ENCODE data around the gene CENPA. TPM values are rescaled to one million over a fixed set of nuclear protein-coding genes. Genes with fewer than 3 reads are reported as not detected.

CENPA gene
- total RNA-seq, 1 experiment from 2014 or later = 45.8 TPM

DNA sequence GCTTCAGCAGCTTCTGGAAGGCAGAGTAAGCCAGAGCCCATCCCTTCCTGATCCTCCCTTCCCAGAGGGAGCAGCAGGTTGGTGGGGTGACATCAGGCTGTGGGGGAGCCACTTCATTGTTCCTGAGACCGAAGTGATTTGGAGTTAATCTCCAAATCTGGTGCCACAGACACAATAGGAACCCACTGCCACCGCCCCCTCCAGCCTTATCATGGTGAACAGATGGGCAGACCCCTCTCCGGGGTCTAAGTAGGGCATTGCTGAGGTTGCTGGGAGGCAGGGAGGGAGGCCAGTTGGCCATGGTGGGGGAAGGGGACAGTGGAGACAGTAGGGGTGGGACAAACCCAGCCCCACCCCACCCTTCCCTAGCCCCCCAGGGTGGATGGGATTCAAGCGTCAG is 47.4 kb upstream of the CENPA start (continued):
- TF ChIP-seq, protein P1, sequence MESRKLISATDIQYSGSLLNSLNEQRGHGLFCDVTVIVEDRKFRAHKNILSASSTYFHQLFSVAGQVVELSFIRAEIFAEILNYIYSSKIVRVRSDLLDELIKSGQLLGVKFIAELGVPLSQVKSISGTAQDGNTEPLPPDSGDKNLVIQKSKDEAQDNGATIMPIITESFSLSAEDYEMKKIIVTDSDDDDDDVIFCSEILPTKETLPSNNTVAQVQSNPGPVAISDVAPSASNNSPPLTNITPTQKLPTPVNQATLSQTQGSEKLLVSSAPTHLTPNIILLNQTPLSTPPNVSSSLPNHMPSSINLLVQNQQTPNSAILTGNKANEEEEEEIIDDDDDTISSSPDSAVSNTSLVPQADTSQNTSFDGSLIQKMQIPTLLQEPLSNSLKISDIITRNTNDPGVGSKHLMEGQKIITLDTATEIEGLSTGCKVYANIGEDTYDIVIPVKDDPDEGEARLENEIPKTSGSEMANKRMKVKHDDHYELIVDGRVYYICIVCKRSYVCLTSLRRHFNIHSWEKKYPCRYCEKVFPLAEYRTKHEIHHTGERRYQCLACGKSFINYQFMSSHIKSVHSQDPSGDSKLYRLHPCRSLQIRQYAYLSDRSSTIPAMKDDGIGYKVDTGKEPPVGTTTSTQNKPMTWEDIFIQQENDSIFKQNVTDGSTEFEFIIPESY (IDR thresholded peaks at IDR 0.05; ENCODE audit: extremely low read depth, insufficient replicate concordance, low read length) = no peak

DNA sequence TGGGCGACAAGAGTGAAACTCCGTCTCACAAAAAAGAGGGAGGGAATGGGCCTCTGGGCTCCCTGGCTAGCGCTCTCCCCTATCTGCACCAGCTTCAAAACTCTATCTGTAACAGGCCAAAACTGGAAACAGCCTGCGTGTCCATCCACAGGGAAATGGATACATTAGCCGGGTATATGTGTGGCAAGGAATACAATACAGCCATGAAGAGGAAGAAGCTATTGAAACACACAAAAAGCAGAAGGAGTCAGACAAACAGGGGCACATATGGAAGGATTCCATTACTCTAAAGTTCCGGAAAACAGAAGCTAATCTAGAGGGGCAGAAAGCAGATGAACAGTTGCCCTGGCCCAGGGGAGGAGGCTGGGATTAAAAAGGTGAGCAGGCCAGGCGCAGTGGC is 46.3 kb upstream of the CENPA start:
- no peak overlapping the region for H3K4me2 ChIP-seq (ENCODE audit: low read length)
- no peaks in the 10 kb centered on the region for H3K27me3 ChIP-seq (ENCODE audit: insufficient read depth, low read length)
- BruUV-seq (replicated peaks) = no TSS peak
- no peaks in the 10 kb centered on the region for H3K36me3 ChIP-seq (ENCODE audit: control insufficient read depth in 1 of 2, insufficient read depth in 2 of 2, low read length in 2 of 2)
- ChIA-PET POLR2A (interaction anchor here (0.6 to 1.2 kb wide), 2 partner anchors 18 to 29 kb away, joined by 3 read pairs; no protein-coding TSS in a partner anchor), RAD21 (ENCODE audit: low non-redundant PET in 1 of 2, low total read pairs in 2 of 2, uncharacterized antibody in 2 of 2, unreplicated experiment in 2 of 2) (no interaction called here), CTCF (interaction anchor here (1.6 kb wide), 1 partner anchor 162 kb away, joined by 4 read pairs; no protein-coding TSS in a partner anchor)
- H3K4me3 ChIP-seq (replicated peaks in 1 of 2; ENCODE audit: low read depth in 1 of 2, low read length in 2 of 2) = no peak overlapping the region
- intact Hi-C loops (cut with micrococcal nuclease) = no loop called here
- ATAC-seq (no peak), DNase-seq (ENCODE audit: low read depth, low spot score) (no peak)
- H4K20me1 ChIP-seq (ENCODE audit: insufficient read depth) = no peaks in the 10 kb centered on the region
- no peaks in the 10 kb centered on the region for H3K9me3 ChIP-seq (ENCODE audit: control insufficient read depth in 1 of 2, insufficient read depth in 1 of 2, low read depth in 1 of 2, low read length in 2 of 2)
- no peak overlapping the region for H2AFZ ChIP-seq (ENCODE audit: low read depth, low read length, poor library complexity, severe bottlenecking)
- no peaks in the 10 kb centered on the region for H3K9me2 ChIP-seq (ENCODE audit: insufficient read depth)
- no peak overlapping the region for H3K27ac ChIP-seq (ENCODE audit: low read depth, low read length)
- H3K79me2 ChIP-seq (ENCODE audit: insufficient read depth, low read length) = no peaks in the 10 kb centered on the region
- no peak overlapping the region for H3K9ac ChIP-seq (ENCODE audit: low read length)
- H3K4me1 ChIP-seq (ENCODE audit: control insufficient read depth in 1 of 2, insufficient read depth in 2 of 2, low read length in 2 of 2) = peaks cover 0 to 7% of the 10 kb centered on the region in 2 experiments; a peak in 2 of 4 replicates
- TF ChIP-seq EZH2phosphoT487 (IDR thresholded peaks at IDR 0.05; ENCODE audit: borderline replicate concordance) = no peak

DNA sequence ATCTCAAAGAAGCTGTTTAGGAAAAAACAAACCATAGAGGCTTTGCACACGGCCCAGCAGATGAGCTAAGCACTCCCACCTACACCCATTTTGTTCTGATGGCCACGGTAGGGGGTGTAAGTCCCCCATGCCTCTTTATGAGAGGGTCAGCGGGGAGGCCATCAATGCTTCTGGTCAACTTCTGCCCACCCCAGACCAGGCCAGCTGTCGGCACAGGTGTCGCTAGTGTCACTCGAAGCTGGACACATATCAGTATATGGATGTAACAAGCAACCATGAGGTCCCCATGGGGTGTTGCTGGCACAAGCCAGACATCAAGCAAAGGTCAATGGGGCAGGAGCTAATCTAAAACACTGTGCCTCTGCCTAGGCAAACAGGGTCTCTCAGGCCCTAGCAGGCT is 45.5 kb upstream of the CENPA start:
- H4K20me1 ChIP-seq (ENCODE audit: insufficient read depth) = no peaks in the 10 kb centered on the region
- no peak for DNase-seq (ENCODE audit: low read depth, low spot score)
- ChIA-PET RAD21 (ENCODE audit: low non-redundant PET in 1 of 2, low total read pairs in 2 of 2, uncharacterized antibody in 2 of 2, unreplicated experiment in 2 of 2) (no interaction called here), POLR2A (interaction anchor here (1.2 to 1.3 kb wide), 2 partner anchors 17 to 20 kb away, joined by 3 read pairs; no protein-coding TSS in a partner anchor), CTCF (interaction anchor here (1.6 kb wide), 1 partner anchor 163 kb away, joined by 4 read pairs; no protein-coding TSS in a partner anchor)
- H3K9me2 ChIP-seq (ENCODE audit: insufficient read depth) = no peaks in the 10 kb centered on the region
- TF ChIP-seq, protein P1 (IDR thresholded peaks at IDR 0.05; ENCODE audit: extremely low read depth, insufficient replicate concordance, low read length) = no peak
- TF ChIP-seq CBX3 (IDR thresholded peaks at IDR 0.05; ENCODE audit: low read depth) (no peak), ZFX (IDR thresholded peaks at IDR 0.05) (no peak), SRF (IDR thresholded peaks at IDR 0.05; ENCODE audit: low read depth) (no peak), JUND (IDR thresholded peaks at IDR 0.05) (no peak), FOSL1 (IDR thresholded peaks at IDR 0.05; ENCODE audit: low read depth) (no peak)
- H2AFZ ChIP-seq (ENCODE audit: low read depth, low read length, poor library complexity, severe bottlenecking) = no peak overlapping the region
- H3K4me2 ChIP-seq (ENCODE audit: low read length) = no peak overlapping the region
- no peaks in the 10 kb centered on the region for H3K36me3 ChIP-seq (ENCODE audit: control insufficient read depth in 1 of 2, insufficient read depth in 2 of 2, low read length in 2 of 2)
- intact Hi-C loops (cut with micrococcal nuclease) = no loop called here
- H3K4me3 ChIP-seq (replicated peaks in 1 of 2; ENCODE audit: low read depth in 1 of 2, low read length in 2 of 2) = no peak overlapping the region
- no peaks in the 10 kb centered on the region for H3K79me2 ChIP-seq (ENCODE audit: insufficient read depth, low read length)
- H3K27ac ChIP-seq (ENCODE audit: low read depth, low read length) = no peak overlapping the region
- no peaks in the 10 kb centered on the region for H3K27me3 ChIP-seq (ENCODE audit: insufficient read depth, low read length)
- no TSS peak for BruUV-seq (replicated peaks)
- H3K9me3 ChIP-seq (ENCODE audit: control insufficient read depth in 1 of 2, insufficient read depth in 1 of 2, low read depth in 1 of 2, low read length in 2 of 2) = no peaks in the 10 kb centered on the region
- ATAC-seq = no peak
- peaks cover 0 to 3% of the 10 kb centered on the region in 2 experiments; a peak in 2 of 4 replicates for H3K4me1 ChIP-seq (ENCODE audit: control insufficient read depth in 1 of 2, insufficient read depth in 2 of 2, low read length in 2 of 2)
- no peak overlapping the region for H3K9ac ChIP-seq (ENCODE audit: low read length)

Data from HCT116 (cell line).